CD4-positive, alpha-beta T cell treated with Interleukin-15 for 1 hour (primary cell): ENCODE results near the gene ITFG1.
"Not testable (repeated sequence)": the region's sequence is repeated elsewhere in the genome, so short reads cannot be mapped to it uniquely, and the experiment has no call there.

Source experiments
- DNase-seq: peaks from one replicate; pipeline ENCODE4 v3.0.0-alpha.2; 2020

The ITFG1 gene

DNA sequence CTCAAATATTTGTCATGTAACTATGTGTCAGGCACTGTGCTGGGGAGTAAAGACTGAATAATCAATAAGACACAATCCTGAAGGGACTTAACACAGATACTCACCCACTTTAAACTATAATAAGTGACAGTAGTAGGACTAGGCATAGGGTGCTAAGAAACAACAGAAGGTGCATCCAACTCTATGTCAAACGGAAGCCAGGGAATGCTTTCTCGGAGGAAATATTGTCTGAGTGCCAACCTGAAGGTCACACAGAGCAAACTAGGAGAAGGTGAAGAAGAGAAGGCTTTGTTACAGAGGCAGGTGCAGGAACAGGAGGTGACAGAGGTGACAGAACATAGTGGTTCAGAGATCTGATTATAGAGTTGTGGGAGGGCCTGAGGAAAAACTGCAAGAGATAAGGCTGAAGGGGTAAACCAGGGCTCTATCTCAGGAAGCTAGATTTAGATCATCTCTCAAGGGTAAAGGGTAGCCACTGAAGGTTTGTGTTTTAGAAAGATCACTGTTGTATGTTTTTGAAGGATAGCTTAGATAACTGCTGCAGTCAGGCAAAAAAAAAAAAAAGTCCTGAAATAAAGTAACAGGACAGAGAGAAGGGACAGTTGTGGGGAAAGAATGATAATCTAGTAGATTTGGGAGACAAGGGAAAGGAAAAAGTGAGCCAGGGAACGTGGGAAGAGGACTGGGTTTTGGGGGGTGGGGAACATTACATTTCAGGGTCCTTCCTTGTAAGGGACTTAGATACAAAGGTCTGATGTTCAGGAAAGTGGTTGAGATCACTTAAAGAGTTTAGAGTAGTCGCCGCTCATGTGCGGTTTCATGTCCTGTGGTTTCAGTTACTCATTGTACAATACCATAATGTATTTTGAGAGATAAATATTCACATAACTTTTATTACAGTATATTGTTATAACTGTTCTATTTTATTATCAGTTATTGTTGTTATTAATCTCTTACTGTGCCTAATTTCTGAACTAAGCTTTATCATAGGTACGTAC lies 231.5 kb downstream of the ITFG1 start:
- no peak for DNase-seq

DNA sequence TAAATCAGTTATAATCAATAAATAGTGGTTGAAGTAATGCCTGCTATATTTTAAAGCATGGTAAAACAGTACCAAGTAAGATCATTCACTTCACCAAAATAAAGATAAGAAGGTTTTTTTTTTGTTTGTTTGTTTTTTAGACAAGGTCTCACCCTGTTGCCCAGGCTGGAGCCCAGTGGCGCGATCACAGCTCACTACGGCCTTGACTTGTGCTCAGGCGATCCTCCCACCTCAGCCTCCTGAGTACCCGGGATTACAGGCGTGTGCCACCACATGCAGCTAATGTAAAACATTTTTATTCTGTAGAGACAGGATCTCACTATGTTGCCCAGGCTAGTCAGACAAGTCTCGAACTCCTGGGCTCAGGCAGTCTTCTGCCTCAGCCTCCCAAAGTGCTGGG lies 232.6 kb downstream of the ITFG1 start:
- DNase-seq = no peak

DNA sequence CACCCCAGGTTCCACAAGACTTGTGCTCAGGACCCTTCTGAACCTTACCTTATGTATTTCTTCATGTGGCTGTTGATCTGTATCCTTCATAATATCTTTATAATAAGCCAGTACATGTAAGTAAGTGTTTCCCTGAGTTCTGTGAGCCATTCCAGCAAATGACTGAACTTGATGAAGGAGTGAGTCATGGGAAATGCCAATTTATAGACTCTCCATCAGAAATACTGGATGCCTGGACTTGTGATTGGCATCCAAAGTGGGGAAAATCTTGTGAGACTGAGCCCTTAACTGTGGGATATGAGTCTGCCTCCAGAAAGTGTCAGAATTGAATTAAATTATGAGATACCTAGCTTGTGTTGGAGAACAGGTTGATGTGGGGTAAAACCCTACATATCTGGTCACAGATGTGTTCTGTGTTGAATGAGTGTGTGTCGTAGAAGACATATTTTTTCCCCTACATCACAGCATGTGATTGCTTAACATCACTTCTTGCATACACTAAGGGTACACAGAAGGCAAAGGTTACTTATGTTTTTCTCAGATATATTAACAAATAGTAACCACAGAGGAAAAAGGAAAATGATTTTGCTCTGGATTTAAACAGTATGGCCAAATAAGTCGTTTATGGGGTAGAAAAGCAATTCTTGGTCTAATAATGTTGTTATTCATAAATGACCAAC lies 247.0 kb downstream of the ITFG1 start:
- no peak for DNase-seq

DNA sequence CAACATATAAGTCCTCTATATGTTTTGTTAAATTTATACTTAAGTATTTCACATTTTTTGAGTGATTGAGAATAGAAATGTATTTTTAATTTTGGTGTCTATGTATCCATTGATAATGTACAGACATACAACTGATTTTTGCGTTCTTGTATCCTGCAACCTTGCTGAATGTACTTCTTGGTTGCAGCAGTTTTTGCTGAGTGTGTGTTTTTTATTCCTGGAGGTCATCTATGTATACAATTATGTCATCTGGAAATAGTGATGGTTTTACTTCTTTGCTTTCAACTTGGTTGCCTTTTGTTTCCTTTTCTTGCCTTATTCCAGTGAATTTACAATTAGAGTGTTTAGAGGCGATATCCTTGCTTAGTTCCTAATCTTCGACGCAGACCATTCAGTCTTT lies 249.6 kb downstream of the ITFG1 start:
- DNase-seq = no peak

DNA sequence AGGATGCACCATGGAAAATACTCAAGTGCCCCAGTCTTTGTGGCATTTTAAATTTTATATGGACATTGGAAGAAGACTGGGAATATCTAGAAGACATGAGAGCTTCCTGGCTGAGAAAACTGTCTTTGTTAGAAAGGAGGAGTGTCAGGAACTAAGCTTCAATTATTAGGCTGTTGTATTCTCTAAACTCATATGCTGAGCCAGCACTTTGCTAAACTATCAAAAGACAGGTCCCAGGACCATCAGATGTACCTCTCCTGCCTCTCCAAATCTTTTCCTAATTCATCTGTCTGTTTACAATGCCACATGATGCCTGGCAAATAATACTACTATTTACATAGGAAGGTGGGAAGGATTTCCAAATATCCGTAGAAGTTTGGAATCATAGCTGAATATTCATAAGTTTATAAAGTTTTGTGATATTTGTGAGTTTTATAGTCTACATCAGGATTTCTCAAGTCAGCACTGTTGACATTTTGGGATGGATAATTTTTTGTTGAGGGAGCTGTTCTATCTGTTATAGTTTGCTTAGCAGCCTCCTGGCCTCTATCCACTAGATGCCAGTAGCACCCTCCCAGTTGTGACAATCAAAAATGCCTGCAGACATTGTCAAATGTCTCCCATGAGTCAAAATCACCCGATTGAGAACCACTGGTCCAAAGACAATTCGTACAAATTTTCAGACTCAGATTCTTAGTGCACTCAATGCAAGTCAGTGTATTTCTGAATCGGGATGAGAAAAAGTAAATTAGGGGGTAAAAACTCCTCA lies 255.9 kb downstream of the ITFG1 start:
- DNase-seq = no peak

DNA sequence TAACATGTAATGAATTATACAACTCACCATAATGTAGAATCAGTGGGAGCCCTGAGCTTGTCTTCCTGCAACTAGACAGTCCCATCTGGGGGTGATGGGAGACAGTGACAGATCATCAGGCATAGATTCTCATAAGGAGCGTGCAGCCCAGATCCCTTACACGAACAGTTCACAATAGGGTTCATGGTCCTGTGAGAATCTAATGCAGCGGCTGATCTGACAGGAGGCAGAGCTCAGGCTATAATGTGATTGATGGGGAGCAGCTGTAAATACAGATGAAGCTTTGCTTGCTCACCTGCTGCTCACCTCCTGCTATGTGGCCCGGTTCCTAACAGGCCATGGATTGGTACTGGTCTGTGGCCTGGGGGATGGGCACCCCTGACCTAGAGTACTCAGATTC lies 257.4 kb downstream of the ITFG1 start:
- DNase-seq = not testable (repeated sequence)

DNA sequence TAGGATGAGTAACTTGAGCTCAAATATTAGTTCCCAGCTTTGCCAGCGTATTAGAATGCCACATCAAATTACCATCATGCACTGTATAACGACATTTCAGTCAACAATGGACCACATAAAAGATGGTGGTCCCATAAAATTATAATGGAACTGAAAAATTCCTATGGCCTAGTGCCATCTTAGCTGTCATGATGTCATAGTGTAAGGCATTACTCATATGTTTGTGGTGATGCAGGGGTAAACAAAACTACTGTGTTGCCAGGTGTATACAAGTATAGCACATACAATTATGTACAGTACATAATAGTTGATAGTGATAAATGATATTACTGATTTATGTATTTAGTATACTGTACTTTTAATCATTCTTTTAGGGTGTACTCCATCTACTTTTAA lies 262.7 kb downstream of the ITFG1 start:
- DNase-seq = no peak

DNA sequence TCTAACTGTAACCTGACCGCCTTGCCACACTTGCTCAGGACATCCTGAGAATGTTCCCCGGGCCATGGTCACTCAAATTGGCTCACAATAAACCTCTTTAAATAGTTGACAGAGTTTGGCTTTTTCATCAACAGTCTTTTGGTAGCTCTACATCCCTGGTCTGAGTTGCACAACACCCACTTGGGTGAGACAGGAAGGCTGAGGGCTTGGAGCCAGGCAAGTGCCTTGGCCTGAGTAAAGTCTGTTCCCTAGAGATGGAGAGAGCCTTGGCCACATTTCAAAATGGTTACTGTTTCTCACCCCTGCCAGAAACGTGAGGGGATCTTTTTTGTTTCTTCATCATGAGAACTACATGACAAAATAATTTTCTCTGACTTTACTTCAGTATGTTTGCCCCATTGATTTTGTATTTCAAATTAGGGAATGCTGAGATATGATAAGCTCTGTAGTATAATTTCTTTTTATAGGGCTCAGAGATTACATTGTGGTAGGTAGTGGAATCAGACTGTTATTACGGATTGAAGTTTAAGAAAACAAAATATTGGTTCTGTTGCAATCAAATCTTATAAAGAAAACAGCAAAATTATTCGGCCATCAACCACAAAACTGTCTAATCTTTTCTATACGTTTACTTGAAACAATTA lies 263.2 kb downstream of the ITFG1 start:
- DNase-seq = no peak

DNA sequence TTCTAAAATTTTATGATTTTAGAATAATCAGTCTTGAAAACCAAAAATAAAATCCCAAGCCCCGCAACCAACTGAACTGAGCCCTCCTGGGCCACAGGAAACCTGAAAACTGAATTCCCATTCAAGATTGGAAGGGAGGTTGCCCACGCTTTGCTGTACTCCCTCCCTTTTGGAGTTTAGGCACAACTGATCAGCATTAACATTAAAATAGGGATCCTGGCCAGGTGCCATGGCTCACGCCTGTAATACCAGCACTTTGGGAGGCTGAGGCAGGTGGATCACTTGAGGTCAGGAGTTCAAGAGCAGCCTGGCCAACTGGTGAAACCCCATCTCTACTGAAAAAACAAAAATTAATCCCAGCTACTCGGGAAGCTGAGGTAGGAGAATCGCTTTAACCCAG lies 264.4 kb downstream of the ITFG1 start:
- no peak for DNase-seq

DNA sequence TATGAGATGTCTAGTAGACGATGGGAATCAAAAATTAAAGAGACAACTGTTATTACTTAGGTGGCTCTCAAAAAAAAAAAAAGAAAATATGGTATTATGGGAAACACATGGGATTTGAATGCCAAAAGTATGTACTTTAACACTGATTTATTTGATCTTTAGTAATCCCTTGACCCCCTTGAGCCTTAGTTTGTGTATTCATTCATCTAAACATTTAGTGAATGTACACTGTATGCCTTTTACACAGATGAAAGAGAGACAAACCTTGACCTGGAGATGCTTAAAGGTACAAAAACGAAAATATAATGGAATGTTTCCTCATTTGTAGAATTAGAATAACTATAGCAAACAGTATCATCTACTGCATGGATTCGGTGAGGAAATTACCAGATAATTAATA lies 278.5 kb downstream of the ITFG1 start:
- DNase-seq = no peak

DNA sequence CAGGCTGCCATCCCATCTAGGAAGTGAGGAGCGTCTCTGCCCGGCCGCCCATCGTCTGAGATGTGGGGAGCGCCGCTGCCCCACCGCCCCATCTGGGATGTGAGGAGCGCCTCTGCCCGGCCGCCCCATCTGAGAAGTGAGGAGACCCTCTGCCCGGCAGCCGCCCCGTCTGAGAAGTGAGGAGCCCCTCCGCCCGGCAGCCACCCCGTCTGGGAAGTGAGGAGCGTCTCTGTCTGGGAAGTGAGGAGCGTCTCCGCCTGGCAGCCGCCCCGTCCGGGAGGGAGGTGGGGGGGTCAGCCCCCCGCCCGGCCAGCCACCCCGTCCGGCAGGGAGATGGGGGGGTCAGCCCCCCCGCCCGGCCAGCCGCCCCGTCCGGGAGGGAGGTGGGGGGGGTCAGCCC lies 279.8 kb downstream of the ITFG1 start:
- not testable (repeated sequence) for DNase-seq

DNA sequence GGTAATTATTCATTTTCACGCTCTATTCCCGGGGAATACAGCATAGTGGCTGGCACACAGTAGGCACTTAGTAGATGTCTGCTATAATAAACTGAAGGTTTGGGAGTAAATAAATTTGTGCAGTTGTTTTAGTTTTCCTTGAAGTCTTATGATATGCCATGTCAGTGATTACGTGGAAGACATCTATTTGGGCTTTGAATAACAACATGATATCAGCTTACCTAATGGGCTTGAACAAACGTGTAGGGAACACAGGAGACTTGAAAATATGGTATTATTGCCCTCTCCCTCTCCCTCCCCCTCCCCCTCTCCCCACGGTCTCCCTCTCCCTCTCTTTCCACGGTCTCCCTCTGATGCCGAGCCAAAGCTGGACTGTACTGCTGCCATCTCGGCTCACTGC lies 280.8 kb downstream of the ITFG1 start:
- no peak for DNase-seq

DNA sequence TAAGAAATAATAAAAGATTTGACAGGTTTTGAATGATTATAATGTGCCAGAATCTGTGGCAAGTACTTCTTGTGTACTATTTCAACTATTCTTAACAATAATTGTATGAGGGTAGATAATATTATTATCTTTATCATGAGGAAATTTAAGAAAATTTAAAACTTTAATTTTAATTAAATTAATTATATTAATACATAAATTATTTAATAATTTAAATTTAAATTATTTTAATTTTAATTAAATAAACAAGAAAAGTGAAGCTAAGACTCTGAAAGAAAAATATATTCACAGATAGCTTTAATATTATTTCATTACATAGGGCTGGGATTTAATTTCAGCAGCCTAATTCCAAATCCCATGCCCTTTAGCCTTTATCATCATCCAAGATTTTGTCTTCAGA lies 285.7 kb downstream of the ITFG1 start:
- DNase-seq = no peak

DNA sequence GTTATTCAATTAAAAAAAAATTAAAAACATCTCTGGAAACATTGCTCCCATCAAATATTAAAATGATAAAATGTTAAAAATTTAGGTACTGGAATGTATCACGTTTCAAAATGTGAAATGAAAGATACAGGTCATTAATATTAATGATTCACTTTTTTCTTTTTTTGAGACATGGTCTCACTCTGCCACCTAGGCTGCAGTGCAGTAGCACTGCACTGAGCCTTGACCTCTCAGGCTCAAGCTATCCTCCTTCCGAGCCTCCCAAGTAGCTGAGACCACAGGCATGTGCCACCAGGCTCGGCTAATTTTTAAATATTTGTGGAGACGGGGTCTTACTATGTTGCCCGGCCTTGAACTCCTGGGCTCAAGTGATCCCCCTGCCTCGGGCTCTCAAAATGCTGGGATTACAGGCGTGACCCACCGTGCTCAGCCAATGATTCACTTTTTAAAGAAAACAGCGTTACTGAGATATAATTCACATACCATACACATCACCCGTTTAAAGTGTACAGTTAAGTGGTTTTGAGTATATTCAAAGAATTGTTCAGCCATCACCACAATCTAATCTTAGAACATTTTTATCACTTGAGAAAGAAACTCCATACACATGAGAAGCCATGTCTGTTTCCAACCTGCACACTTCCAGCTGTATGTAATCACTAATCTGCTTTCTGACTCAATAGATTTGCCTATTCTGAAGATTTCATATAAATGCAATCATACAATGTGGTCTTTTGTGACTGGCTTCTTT lies 298.0 kb downstream of the ITFG1 start:
- no peak for DNase-seq

DNA sequence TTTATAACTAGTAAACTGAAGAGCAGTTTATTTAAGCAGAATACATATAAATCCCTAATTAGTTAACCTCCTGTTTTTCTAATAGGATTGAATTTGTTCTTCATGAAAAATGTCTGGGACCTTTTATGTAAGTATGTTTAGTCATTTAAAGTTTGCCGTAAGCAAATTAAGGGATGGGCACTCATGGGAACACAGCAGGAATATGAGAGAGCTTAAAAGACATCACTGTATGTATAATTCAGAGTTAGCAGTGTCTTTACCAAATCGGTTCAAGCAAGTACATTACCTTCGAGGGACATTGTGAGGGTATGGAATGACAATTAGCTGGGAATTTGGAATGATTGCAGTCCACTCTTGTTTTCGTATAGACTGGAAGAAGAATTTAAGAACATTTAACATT lies 299.4 kb downstream of the ITFG1 start:
- DNase-seq = no peak

DNA sequence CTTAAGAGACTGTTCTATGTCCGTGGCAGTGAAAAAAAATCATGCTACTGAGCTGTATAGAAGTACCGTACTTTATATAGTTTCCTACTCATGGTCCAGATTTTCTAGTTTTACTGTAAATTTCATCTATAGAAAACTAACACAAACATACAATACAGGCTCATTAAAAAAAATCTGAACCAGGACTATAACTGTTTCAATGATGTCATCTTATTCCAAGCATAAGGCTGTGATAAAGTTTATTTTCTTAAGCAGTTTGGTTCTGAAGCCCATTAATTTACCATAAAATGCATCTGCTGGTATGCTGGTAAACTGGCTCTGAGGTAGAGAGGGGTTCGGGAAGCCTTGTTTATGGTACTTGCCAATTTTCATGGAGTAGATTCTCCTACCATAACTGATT lies 300.4 kb downstream of the ITFG1 start:
- no peak for DNase-seq

DNA sequence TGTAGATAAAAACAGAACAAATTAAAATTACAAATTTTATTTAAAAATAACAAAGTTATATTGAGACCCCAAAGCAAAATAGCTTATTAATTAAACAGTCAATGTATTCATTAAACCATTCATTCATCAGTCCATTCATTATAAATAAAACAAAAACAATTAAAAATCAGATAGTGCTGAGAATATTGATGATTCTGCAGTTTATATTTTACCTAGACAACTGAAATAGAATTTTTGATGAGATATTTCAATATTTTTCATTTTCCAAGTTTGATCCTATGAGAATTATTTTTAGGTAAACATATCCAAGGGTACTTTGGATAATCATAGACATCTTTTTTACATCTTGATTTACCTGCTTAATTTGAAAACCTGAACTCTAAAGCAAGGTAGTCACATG lies 301.9 kb downstream of the ITFG1 start:
- no peak for DNase-seq

DNA sequence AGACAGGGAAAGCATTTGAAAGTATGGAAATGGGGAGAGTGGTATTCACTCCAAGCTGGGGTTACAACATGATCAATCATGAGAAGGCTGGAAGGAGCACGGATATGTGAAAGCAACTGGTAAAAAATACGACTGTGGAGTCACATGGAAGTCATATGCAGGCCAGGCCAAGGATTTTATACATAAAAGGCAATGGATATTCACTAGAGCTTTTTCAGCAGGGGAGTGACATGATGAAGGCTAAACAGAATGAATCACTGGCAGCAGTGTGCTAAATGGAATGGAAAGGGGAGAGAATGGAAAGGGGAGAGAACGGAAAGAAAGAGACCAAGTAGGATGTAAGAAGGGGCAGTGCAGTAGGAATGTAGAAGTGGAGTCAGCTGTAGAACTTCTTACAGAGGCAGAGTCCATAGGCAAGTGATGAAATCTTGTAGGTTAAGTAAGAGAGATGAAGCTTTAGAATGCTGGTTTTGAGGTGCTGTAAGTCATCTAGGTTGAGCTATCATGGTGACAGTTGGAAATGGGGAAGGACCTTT lies 304.1 kb downstream of the ITFG1 start:
- no peak for DNase-seq

DNA sequence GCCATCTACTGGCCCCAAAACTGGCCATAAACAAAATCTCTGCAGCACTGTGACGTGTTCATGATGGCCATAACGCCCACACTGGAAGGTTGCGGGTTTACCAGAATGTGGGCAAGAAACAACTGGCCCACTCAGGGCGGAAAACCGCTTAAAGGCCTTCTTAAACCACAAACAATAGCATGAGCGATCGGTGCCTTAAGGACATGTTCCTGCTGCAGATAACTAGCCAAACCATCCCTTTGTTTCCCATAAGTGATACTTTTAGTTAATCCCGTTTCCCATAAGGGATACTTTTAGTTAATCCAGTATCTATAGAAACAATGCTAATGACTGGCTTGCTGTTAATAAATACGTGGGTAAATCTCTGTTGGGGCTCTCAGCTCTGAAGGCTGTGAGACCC lies 308.4 kb downstream of the ITFG1 start:
- DNase-seq = not testable (repeated sequence)

DNA sequence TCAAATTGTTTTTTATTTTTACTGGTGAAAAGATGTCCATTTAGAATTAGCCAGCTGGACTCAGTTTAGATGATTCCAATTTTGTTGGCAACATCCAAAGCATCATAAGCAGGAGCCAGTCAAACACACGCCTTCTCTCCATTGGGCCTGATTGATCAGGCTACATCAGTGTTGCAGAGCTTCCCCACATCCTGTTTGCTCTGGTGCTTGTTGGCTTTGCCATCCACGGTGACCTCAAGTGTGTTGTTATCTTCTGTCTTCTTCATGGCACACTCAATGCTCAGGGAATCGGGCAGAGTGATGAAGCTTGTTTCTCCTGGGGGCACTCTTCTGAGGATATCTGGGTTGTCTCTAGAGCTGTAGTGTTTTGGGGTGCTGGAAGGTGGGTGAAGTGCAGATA lies 310.8 kb downstream of the ITFG1 start:
- no peak for DNase-seq

DNA sequence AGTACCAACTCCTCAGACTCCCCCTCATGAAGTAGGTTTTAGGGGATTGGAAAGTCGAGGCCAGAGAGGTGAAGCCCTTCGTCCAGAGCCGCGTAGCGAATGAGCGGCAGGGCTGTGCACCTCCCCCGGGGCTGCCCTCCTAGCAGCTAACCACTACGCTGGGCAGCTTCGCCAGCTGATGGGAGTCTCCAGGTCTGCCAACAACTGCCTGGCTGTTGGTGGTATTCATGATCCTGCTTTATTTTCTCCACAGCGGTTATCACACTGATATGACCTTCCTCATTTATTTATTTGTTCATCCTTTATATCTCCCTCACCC lies 316.3 kb downstream of the ITFG1 start:
- no peak for DNase-seq
